HG02759 (cell line): ENCODE data around the gene PTPRM.

Experiments
- ATAC-seq: cut with Tn5 transposase; IDR thresholded peaks from one replicate; pipeline ENCODE4 v1.9.1; 2021; ENCODE audit warnings: mild to moderate bottlenecking, moderate library complexity; ENCODE audit not compliant: unreplicated experiment

PTPRM gene

DNA sequence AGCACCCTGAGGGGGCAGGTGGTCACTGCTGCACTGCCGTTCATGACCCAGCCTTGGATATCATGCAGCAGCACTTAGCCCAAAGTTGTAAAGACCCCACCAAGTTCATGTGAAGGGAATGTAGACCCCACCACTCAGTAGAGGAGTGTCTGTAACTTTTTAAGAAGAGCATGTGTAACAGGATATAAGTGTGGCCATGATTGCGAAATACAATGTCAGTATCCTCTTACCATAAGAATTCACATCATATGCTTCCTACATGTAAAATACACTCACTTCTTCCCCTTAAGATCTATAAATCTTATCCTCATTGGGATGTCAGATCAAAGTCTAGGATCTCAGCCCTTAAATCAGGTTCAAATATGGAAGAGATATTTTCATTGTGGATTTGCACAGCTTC, 276.9 kb downstream of the PTPRM start:
- ATAC-seq, result no peak

DNA sequence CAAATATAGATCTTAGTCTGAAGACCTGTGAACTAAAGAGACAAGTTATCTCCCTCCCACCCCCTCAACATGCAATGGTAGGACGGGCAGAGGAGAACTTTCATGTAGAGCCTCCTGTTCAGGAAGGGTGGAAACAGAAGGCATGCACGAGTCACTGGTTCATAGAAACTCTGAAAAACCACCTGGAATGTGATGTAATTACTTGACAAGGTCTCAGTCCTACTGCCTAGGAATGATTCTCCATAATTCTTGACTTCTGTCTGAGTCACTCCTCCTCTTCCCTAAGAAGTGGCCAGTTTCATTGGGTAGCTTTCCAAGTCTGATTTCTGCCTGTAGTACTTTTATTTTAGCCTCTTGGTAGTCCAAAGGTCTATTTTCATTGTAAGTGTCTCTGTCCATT, 277.3 kb downstream of the PTPRM start:
- ATAC-seq, result no peak

DNA sequence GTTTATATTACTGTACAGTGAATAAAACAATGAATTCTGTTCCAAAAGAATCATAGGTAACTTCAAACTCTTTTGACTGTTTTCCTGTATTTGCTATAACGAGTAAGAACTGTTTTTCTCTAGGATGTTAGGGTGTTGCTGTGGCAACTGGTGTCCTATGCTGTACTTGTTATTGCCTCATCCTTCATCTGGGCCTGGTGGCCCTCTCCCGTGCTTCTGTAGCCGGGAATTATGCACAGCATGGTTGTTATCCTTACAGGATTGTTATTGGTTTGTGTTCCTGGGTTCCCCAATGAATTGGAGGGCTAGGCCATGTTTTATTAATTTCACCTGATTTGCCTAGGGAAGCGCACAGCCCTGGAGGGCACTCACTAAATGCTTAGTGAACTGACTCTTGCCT, 279.2 kb downstream of the PTPRM start:
- ATAC-seq, result no peak

DNA sequence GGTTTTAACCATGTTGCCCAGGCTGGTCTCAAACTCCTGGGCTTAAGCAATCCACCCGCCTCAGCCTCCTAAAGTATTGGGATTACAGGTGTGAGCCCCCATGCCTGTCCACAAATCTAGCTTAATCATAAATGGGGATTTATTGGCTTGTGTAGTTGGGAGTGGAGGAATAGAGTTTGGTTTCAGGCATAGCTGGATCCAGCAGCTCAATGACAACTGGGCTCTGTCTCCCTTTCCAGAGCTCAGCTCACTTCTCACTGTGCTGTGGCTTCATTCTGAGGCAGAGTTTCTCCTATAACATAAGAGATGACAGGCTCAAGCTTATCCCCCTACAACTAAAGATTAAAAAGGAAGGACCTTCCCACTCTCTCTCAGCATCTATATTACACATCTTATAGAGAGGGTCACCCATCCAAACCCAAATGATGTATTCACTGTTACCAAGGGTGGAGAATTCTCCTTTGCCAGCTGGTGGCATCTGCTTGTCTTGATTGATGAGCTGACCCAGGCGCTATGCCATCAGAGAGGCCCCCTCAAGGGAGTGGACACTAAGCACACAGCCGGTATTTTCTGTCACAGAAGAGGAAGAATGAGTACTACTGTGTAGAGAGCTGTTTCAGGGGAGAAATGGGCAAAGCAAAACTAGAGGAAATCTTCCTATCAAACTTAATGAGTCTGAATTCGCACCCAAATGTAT, 280.4 kb downstream of the PTPRM start:
- no peak for ATAC-seq

DNA sequence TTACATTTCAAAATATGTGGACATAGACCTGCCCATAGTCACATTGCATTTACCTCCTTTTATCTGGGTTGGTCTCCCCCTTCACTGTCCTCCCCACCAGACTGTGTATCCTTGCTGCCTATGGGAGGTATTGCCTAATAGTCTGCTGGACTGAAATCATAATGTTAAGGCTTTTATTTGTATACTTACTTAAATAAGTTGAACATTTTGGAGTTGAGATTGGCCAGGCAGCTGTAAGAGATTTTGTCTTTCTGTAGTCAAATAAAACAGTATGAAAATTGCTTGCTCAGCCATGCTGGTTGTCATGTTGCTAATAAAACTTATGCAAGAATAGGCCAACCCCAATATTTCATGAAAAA, 280.9 kb downstream of the PTPRM start:
- ATAC-seq, result no peak

DNA sequence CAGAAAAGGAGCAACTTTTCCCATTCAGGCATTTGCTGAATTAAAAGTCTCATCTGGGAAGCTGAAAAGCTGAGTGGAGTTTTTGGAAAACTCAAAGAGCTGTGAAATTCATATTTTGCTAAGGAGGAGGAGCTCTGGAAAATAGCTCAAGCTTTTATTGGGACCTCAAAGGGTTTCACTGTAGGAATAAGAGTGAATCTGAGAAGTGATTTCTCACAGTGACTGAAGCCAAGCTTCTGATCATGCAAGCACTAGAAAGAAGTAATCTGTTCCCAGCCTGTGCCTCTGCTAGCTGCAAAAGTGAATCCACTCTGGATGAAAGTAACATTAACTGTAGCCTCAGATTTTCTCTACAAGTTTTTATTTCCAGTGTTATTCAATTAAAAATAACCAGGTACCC, 283.3 kb downstream of the PTPRM start:
- no peak for ATAC-seq

DNA sequence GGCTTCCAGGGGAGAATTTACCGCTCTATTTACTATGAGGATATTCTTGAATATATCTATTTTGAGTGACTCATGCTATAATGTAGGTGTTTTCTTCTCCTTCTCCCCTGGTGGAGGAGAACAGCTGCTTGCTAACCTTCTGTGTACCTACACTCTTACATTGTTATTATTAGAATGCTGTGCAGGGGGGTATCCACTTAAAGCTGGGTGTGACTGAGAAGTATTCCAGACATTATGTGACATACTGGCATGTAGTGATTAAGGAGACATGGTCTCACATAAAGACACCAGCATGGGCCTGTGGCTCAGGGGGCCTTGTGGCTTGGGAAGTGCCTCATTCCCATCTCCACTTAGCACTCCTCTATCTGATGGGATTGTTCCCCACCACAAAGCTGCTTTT, 287.9 kb downstream of the PTPRM start:
- ATAC-seq, result no peak

DNA sequence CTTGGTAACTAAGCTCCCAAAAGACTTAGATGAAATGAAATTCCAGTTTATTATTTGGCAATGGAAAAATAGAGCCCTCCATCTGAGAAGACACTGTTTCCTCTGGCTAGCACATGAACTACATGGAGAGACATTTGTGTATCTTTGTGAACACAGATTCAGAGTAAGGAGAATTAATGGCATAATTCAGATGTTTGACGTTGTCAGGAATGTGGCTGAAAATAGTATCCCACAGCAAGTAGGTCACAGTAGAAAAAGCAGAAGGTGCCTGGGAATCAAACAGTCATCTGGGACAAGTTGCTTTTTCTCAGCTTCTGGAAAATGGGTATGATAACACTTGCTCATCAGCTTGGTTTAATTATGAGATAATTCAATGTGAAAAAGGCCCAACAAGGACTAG, 288.6 kb downstream of the PTPRM start:
- no peak for ATAC-seq

DNA sequence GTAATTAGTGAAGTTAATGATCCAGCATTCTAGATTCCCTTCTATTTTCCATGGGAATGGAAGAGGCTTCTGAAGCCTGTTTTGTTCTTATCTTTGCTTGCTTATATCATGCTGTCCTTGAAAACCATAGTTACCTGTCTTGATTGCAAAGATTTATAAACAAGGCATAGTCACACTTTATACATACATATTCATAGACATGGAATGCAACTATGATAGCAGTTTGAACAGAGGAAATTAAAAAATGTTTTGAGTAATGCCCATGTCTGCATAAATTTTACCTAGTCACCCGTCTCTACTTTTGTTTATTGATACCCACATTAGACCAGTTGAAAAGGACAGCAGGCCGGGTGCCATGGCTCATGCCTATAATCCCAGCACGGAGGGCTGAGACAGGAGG, 289.0 kb downstream of the PTPRM start:
- ATAC-seq, result no peak

DNA sequence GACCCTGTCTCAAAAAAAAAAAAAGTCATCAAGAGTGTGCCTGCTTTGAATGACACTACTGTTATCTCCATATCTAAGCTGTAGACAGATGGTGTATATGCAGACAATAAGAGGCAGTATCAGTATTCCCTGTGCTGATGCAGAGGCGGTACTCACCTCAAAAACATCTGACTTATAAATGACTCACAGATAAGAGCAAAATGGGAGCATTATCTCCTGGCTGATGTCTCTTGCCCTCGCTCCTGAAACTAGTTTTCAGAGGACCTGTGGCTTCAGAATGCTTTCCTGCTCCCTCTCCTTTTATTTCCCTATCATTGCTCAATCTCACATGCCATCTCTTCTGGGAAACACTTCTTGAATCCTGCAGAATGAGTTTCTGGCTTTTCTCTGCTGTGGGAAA, 289.6 kb downstream of the PTPRM start:
- no peak for ATAC-seq

DNA sequence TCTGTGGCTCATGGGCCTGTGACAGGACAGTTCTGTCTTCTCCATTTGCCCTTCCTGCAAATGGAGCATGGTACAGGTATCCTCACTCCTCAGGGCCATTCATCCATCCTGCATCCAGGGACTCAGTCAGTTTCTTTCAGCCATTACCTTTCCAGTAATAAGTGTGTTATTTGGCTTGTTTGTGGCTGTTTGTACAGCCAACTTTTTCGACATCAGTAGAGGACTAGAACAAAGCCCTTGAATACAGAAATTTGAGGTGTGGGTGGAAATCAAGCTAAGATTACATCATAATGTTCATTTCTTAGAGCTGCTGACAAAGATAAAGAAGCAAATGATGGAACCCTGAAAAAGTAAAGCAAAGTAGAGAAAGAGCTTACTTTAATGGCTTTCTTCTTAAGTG, 290.4 kb downstream of the PTPRM start:
- ATAC-seq, result no peak

DNA sequence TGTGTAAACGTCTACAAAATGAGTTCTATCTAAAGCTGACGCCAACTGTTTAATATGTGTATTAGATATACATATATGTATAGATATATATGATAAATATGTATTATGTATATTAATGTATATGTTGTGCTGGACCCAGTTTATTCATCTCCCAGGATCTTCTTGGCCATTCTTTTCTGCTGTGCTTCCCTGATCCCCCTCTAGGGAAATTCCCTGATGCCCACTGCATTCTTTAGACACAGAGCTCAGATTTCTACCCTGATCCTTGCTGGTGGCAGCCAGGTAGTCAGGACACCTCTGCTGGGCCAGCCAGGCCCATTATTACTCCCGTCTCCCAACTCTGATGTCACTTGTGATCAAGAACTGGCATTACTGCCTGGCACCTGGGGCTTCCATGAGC, 292.0 kb downstream of the PTPRM start:
- no peak for ATAC-seq

DNA sequence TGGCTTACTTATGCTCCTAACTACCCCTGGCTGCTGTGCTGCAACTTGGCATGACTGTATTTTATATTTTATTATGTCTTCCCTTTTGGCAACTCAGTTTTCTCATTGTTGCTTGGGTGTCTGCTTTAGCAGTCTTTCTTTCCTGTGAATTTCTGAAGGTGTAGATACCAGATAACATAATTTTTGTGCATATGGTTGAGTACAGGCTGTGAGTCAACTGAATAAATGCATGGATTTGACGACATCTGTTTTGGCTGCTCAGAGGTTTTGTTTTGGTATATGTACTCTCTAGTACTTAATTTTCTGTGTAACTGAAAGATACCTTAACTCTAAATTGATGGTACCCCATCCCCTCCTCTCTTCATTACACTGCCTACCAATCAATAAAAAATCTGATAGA, 303.1 kb downstream of the PTPRM start:
- ATAC-seq, result no peak

DNA sequence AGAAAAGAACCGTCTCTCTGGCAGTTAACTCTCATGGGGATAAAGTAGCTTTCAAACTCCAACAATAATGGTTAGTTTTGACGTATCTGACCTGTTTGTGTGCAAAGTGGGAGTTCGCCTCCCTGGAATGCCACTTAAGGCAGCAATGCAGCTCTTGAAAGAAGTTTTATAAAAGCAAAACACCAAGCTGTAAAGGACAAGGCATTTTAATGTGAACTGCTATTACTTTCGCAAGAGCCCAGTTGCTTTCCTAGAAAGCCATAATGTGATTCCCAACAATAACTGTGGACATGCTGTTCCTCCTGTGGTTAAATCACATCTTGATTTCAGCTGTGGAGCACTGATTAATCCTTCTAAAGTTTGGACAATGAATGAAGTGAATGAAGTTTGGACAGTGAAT, 303.7 kb downstream of the PTPRM start:
- ATAC-seq, result no peak

DNA sequence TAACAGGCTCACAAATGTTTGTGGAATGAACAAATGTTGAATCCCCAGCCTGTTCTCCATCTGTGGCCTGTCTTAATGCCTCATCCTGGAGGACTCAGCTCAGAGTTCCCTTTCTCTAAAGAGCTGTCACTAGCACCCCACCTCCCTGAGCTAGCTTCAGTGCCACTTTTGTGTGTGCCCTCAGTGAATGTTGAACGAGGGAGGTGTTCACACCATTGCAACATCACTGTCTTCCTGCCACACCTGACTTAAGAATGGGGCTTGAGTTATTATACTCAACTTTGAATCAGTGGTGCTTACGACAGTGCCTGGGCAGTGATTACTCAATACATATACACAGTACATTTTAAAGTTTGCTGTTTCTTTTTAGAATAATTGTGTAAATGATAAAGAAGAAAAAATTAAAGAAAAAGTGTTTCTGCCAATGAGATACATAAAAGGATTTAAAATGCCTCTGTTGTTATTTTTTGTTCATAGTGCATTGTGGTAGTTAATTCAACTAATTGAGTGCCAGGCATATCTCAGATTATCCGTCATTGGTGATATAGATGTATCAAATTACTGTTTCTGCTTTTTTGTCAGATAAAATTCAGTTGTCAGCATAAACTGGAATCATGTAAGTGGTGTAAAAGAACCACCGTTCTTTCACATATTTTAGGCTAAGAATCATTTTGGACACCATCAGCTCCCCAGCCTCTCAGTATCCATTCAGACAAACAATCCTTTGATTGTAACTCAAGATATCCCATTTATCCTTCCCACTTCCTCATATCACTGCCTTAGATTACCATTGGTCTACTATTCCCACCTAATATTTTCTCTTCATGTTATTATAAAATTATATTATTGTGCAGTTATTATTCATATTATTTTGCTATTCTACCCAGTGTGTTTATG, 304.7 kb downstream of the PTPRM start:
- ATAC-seq, result no peak

DNA sequence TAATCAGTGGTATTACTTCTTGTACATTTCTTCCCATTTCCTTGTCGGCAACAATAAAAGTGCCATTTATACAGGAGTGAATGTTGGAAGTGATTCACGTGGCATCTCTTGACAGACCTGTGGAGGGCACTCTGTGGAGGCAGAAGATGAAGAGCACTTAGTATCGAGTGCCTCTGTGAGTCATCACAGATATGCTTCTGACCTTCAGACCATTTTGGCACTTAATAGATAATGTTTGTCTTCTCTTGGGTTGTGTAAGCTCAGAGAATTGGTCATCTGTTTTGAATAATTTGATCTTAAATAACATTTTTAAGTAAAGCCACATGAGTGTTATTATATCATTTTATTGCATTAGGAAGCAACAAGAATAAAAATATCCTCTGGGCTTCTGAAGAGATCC, 305.5 kb downstream of the PTPRM start:
- no peak for ATAC-seq

DNA sequence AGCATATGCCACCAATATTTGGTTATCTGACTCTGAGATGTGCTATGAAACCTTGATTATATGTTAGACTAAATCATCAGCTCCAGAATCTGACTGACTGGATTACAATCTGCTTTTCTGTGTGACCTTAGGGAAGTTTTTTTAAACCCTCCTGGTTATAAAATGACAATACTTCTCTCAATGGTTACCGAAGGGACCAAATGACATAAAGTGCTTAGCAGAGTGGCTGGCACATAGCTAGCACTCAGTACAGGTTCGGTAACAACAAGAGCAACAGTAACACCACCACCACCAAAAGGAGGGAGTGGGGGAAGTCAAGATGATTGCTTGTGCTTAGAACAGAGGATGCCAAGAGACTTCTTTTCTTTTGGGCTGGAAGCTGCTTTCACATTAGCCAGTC, 306.2 kb downstream of the PTPRM start:
- ATAC-seq, result no peak

DNA sequence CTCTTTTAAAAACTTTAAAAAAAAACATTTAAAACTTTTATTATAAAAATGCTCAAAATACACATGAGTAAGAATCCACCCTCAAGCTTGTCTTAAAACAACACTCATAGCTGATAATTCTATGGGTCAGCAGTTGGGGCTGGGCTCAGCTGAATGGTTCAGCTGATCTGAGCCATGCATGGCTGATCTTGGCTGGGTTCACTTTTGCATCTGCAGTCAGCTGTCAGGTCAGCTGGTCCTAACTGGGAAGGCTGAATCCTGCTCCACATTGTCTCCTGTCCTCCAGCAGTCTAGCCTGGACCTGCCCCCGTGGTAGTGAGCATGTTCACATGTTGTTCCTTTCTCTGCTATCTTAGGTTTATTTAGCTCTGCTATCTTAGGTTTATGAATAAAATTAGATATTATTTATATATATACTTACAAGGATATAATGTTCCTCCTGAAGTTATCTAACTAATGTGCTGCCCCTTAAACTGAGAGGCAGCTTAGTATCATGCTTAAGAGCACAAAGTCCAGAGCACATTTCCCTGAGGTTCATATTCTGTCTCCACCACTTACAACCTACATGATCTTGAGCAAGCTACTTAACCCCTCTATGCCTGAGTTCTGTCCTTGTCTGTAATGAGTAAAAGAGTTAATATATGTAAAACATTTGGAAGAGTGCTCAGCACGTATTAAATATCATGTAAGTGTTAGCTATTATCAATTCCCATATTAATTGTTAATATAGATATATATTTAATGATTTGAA, 309.4 kb downstream of the PTPRM start:
- no peak for ATAC-seq

DNA sequence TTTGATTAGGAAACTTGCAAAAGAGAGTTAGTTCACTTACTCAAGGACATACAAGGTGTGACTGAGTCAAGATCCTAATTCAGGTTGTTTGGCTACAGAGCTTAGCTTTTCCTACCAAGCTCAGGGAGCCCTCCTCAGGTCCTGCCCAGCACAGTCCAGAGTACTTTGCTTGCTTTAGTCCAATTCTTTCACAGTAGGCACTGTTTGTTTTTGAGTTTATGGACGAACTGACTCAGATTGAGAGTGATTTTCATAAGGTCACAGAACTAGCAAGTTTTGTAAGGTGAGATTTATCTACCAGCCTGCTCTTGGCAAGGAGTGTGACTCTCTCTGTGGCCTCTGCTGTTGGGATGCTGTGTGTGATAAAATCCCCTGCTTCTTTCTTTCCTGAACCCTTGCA, 310.5 kb downstream of the PTPRM start:
- ATAC-seq, result no peak

DNA sequence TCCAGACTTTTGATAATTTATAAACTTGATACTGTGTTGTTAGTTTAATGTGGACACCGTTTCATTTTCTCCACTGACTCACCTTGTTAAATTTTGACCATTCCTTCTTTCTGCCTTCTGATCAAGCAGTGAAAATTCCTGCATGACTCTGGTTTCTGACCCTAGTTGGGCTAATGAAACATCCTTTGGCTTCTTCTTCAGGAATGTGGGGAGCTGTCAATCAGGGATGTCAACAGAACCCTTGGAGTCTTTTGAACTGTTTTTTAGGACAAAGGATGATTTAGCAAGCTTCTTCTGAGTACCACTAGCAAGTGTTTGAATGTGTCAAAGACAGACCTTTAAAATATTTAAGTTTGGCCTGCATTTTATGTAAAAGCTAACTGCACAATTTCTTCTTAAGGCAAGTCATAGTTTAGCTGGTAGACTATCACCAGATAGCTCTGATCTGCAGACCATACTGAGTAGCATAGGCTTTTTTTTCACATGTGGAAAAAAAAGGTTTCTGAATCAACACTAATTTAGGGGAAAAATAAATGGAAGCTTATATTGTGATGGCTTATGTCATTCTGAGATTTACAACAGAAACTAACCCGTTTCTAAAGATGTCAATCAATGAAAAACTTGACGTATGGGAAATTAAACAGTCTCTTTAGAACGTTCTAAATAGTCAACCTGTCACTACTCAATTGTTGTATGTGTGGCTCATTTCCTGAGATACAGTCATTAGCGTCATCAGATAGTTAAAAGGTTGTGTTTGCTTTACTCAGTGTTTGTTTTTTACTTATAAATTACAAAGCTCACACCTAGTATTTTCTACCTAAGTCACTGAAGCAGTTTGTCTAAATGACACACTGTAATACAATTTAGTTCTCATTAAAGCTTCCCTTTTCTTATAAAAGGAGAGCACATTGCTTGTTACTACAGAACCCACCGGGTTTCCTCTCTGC, 311.4 kb downstream of the PTPRM start:
- no peak for ATAC-seq

DNA sequence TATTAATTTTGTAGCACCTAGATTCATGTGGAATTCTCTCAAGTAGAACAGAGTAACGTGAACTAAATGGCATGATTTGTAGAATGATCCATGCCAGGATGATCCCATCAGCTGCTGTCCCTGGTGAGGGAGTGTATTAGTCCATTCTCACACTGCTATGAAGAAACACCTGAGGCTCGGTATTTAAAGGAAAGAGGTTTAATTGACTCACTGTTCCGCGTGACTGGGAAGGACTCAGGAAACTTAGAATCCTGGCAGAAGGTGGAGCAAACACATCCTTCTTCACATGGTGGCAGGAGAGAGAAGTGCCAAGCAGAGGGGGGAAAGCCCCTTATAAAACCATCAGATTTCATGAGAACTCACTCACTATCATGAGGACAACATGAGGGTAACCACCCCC, 312.6 kb downstream of the PTPRM start:
- no peak for ATAC-seq
